Smooth muscle cell (in vitro differentiated cells): ENCODE results near the gene ZNF609. TPM values are rescaled to one million over a fixed set of nuclear protein-coding genes. Genes with fewer than 3 reads are reported as not detected.
A peak's percentile ranks its signal among the peaks of the same experiment; 100 is the strongest.

Source experiments
- DNase-seq: peaks from one replicate; lab custom pipeline; 2025; ENCODE audit not compliant: unreplicated experiment; lab: John Stamatoyannopoulos, UW
- H2AFZ ChIP-seq: fragments of 200-600 bp; sonication (generic); 2 replicates; pipeline ENCODE4 v1.6.0; 2016; ENCODE audit warnings: antibody characterized with exemption, low read depth, mild to moderate bottlenecking
- H3F3A ChIP-seq: fragments of 200-600 bp; sonication (generic); 2 replicates; pipeline ENCODE4 v1.6.0; 2017; ENCODE audit warnings: antibody characterized with exemption, low read depth
- H3K27ac ChIP-seq: fragments of 200-600 bp; sonication (generic); 2 replicates; pipeline ENCODE4 v1.5.1; 2016; ENCODE audit warnings: low read depth, mild to moderate bottlenecking
- H3K27me3 ChIP-seq: fragments of 200-600 bp; sonication (generic); 2 replicates; pipeline ENCODE4 v1.6.1; 2016; ENCODE audit warnings: low read depth, mild to moderate bottlenecking
- H3K36me3 ChIP-seq: fragments of 200-600 bp; sonication (generic); 2 replicates; pipeline ENCODE4 v1.5.1; 2016; ENCODE audit warnings: low read depth
- H3K4me1 ChIP-seq: fragments of 200-600 bp; sonication (generic); 2 replicates; pipeline ENCODE4 v1.5.1; 2016; ENCODE audit warnings: low read depth
- H3K4me2 ChIP-seq: fragments of 200-600 bp; sonication (generic); 2 replicates; pipeline ENCODE4 v1.6.0; 2016; ENCODE audit warnings: mild to moderate bottlenecking
- H3K4me3 ChIP-seq: fragments of 200-600 bp; sonication (generic); 2 replicates; pipeline ENCODE4 v1.5.1; 2016; ENCODE audit warnings: mild to moderate bottlenecking
- H3K79me2 ChIP-seq: fragments of 200-600 bp; sonication (generic); 2 replicates; pipeline ENCODE4 v1.6.0; 2016; ENCODE audit warnings: low read depth, mild to moderate bottlenecking
- H3K9ac ChIP-seq: fragments of 200-600 bp; sonication (generic); 2 replicates; pipeline ENCODE4 v1.6.0; 2016; ENCODE audit warnings: low read depth
- H3K9me3 ChIP-seq: fragments of 200-600 bp; sonication (generic); replicated peaks from 2 replicates; pipeline ENCODE4 v1.5.1; 2016; ENCODE audit warnings: low read depth
- H4K20me1 ChIP-seq: fragments of 200-600 bp; sonication (generic); 2 replicates; pipeline ENCODE4 v1.6.0; 2016; ENCODE audit warnings: low read depth
- CTCF ChIP-seq: fragments of 200-600 bp; sonication (generic); IDR thresholded peaks from 2 replicates; pipeline ENCODE4 v1.5.1; 2017; ENCODE audit warnings: borderline replicate concordance, mild to moderate bottlenecking, antibody characterized with exemption; ENCODE audit not compliant: insufficient read depth, poor library complexity, severe bottlenecking
- WGBS: methylation state at CpG from one replicate; pipeline ENCODE4 v1.1.7; 2016; ENCODE audit warnings: low lambda C conversion rate; 5-methylcytosine and 5-hydroxymethylcytosine counted together
- polyA plus RNA-seq: library from polyadenylated mRNA; unstranded; fragments of >200 nt; fragmentation: Nextera tagmentation; extraction: Ambion mirVana; gene quantifications from 2 replicates; pipeline ENCODE4 v1.2.1, GENCODE V29; 2016
- total RNA-seq: library from RNA; depleted of rRNA; stranded (reverse); fragments of >200 nt; gene quantifications from 2 replicates; pipeline ENCODE4 v1.2.3, GENCODE V29; 2014

Gene ZNF609
- total and polyA plus RNA-seq, 2 experiments from 2014 or later = 9.9 to 15.6 TPM

GRCh38 chr15:64459066-64459781 lies 1.2 kb upstream of the ZNF609 start:
- Histone ChIP-seq H3K9me3 (no peaks in the 10 kb centered on the region), H3F3A (peaks cover 30% of the 10 kb centered on the region), H3K4me1 (peaks cover 52% of the 10 kb centered on the region), H3K4me3 (no peak overlapping the region), H3K9ac (no peak overlapping the region), H3K4me2 (no peak overlapping the region), H4K20me1 (peaks cover 30% of the 10 kb centered on the region), H2AFZ (no peak overlapping the region), H3K36me3 (no peaks in the 10 kb centered on the region), H3K79me2 (peaks cover 25% of the 10 kb centered on the region), H3K27me3 (no peaks in the 10 kb centered on the region), H3K27ac (no peak overlapping the region)
- no peak for DNase-seq
- no peak for TF ChIP-seq CTCF
- 86% methylated on average over 3 of the region's 3 CpGs for whole genome bisulfite sequencing

DNA sequence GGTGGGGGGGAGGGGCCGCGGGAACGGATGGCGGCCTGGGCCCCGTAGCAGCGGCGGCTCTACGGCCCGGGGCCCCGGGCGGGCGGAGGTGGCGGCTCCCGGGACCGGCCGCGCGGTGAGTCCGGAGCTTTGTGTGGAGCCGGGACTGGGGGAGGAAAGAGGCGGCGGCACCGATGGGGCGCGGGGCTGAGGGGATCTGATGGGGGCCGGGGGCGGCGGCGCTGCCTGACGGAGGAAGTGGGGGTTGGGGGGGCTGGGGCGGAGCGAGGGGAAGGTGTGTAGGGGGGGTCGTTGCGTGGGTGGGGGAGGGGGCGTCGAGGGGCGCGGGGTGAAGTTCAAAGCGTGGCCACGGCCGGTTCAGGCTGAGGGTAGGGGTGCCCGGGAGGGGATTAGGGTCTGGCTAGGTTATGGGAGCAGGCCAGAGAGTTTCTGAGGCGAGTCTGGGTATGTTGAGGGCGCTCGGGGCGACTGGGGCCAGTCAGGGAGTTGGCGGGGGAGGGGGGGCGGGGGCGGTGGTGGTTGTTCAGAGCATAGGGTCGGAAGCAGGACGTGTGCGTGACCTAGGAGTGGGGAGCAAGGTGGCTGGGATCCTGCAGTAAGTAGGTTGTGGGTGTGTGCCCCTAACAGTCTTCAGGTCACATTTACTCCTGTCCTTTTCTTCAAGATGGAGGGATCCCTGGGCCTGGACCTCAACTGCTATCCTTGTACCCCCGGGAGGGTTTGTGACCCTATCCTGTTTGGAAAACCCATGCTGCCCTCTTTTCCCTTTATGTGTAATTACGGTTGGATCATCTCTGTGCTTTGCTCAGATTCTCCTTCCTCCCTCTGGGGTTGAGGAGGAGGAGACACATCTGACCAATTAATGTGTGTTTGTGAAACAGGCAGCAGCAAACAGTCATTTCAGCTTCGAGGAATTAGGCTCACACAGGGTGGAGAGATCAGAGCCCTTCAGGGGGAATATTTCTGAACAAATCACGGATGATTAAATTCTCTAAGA lies 644 bp downstream of the ZNF609 start:
- peaks cover 48% of the 10 kb centered on the region for H4K20me1 ChIP-seq
- H3K9me3 ChIP-seq = no peaks in the 10 kb centered on the region
- peaks cover 43% of the 10 kb centered on the region for H3K4me1 ChIP-seq
- H3K79me2 ChIP-seq = peaks cover 42% of the 10 kb centered on the region
- peak overlapping the region; percentile 82 for H3K4me2 ChIP-seq
- peak overlapping the region; percentile 73 for H3K27ac ChIP-seq
- WGBS = 1% methylated on average over 11 of the region's 56 CpGs
- no peak for TF ChIP-seq CTCF
- H3K4me3 ChIP-seq = peak overlapping the region; percentile 82
- no peak overlapping the region for H2AFZ ChIP-seq
- no peaks in the 10 kb centered on the region for H3K27me3 ChIP-seq
- peaks cover 25% of the 10 kb centered on the region for H3F3A ChIP-seq
- H3K36me3 ChIP-seq = no peaks in the 10 kb centered on the region
- H3K9ac ChIP-seq = peak overlapping the region; percentile 84
- DNase-seq = peak; percentile 18

DNA sequence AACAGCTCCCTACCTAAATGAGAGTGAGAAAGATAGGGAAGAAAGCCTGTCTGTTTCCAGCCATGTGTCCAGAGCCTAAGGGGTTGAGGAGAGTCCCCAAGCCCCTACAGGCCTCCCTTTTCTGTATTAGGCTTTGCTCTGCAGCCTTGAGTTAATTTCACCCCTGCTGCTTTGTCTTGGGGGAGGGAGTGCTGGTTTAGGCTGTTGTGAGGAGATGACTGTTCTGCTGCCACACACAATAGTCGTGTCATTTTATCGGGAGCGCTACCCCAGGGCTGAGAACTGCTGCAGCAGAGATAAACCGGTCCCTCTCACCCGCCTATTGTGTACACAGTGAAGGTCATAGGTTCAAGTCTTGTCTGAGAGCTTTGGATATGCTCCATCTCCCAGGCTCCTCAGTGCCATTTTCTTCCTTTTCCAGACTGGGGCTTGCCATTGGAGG lies 1.4 kb downstream of the ZNF609 start:
- WGBS = 8% methylated on average over 5 of the region's 5 CpGs
- Histone ChIP-seq H3K79me2 (peaks cover 49% of the 10 kb centered on the region), H3K27ac (peak overlapping the region; percentile 73), H3K4me3 (peak overlapping the region; percentile 82), H3K36me3 (no peaks in the 10 kb centered on the region), H3F3A (peaks cover 25% of the 10 kb centered on the region), H3K9me3 (no peaks in the 10 kb centered on the region), H3K9ac (peak overlapping the region; percentile 84), H3K4me1 (peaks cover 43% of the 10 kb centered on the region), H2AFZ (no peak overlapping the region), H3K27me3 (no peaks in the 10 kb centered on the region), H3K4me2 (peak overlapping the region; percentile 82), H4K20me1 (peaks cover 55% of the 10 kb centered on the region)
- no peak for TF ChIP-seq CTCF
- DNase-seq = no peak
